ENCODE results near the gene TMEM97. TPM values are rescaled to one million over a fixed set of nuclear protein-coding genes. Genes with fewer than 3 reads are reported as not detected.

Gene TMEM97
- total RNA-seq, 2 donors from 2014 or later = 3.2 to 3.4 TPM

- H3K36me3 ChIP-seq = peaks cover 32% of the 10 kb centered on the region
- no peak overlapping the region for H3K27ac ChIP-seq
- H3K9me3 ChIP-seq = no peaks in the 10 kb centered on the region
- no peak for DNase-seq (ENCODE audit: low spot score)
- H3K4me3 ChIP-seq = no peak overlapping the region
- H3K4me1 ChIP-seq = peaks cover 0 to 42% of the 10 kb centered on the region in 2 donors
- TF ChIP-seq CTCF (IDR thresholded peaks at IDR 0.05) = no peak
- H3K27me3 ChIP-seq = no peaks in the 10 kb centered on the region
Observed at GRCh38 chr17:28333083-28333746, 14.2 kb downstream of the TMEM97 start.

DNA sequence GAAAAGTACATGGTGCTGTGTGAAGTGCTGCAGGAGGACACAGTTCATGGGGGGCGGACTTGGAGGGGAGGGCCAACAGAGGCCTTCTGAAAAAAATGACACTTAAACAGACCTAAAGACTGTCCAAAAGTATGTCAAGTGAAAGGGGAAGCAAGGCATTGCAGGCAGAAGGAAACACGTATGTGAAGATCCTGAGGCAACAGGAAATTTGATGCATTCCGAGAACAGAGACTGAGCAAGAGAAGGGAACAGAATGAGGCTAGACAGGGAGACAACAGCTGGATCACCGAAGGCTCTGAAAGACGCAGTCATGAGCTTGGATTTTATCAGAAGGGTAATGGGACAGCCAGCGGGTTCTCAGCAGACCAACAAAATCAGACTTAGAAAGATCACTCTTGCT is 15.2 kb downstream of the TMEM97 start:
- no peak overlapping the region for H3K27ac ChIP-seq
- no peak for DNase-seq (ENCODE audit: low spot score)
- TF ChIP-seq CTCF (IDR thresholded peaks at IDR 0.05) = no peak

DNA sequence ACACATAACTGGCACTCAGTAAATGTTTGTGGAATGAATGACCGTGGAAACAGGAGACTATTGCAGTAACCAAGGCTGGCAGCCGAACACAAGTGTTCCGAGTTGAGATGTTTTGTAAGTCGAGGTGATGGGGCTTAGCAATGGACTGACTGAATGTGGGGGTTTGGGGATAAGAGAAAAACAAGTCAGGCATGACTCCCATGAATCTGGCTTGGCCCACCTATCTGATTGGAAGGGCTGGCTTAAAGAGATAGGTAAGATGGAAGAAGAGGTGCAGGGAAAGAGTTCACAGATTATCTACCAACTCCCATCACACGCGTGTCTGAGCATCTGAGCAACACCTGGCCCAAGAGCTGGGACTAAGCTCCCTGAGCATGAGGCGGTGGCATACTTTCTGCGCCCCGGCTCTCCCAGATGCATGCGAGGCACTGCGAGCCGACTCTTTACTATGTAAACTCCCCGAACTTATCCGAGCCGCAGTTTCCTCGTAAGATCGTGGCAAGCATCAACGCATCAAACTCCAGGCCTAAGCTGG is 15.7 kb downstream of the TMEM97 start:
- H3K27ac ChIP-seq = peak overlapping the region; percentile 97 to 98
- H3K4me3 ChIP-seq = peak overlapping the region; percentile 88 to 95
- H3K4me1 ChIP-seq = peaks cover 0 to 55% of the 10 kb centered on the region in 2 donors
- peaks cover 24% of the 10 kb centered on the region for H3K36me3 ChIP-seq
- no peaks in the 10 kb centered on the region for H3K27me3 ChIP-seq
- no peak for TF ChIP-seq CTCF (IDR thresholded peaks at IDR 0.05)
- no peaks in the 10 kb centered on the region for H3K9me3 ChIP-seq
- DNase-seq (ENCODE audit: low spot score) = no peak

More for the DNA sequence above, 15.2 kb downstream of the TMEM97 start:
- peak overlapping the region; percentile 88 to 95 for H3K4me3 ChIP-seq
- peaks cover 0 to 50% of the 10 kb centered on the region in 2 donors for H3K4me1 ChIP-seq
- peaks cover 23% of the 10 kb centered on the region for H3K36me3 ChIP-seq
- no peaks in the 10 kb centered on the region for H3K27me3 ChIP-seq
- no peaks in the 10 kb centered on the region for H3K9me3 ChIP-seq

DNA sequence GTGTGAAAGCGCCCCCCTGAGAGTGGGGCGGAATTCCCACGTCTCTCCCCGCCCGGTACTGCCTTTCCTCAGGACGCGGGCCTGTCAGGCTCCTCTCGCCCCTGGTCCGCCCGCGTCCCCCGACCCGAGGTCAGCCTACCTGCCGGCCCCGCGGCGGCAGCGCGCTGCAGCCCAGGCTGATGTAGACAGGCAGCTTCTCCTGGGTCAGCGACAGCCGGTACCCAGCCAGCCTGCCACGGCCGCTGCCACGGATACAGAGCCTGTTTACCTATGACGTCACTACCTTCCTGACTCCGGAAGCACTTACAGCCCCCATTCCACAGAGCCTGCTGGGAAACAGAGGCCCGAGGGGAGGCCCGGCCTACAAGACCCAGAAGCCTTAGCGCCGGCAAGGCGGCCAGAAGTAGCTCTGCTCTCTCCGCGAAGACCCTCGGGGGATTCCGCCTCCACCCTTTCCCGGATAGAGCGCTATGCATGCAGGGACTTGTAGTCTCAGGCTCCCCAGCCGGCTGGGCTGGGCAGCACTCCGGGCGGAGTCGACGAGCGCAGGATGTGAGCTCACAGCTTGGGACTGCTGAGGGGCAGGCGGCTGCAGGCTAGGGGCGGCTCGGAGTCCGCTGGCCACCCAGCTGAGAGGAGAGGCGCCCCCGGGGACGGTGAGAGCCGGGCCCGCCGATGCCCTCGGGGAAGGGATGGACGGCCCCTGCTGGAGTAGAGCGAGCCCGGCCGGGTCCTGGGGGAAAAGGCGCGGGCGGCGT is 16.4 kb downstream of the TMEM97 start, which contains the start of the genes IFT20 and TNFAIP1:
TSS of gene IFT20 (minus strand) at position 272 of the 758 bp plus-strand sequence. CDS start 3,487 bp downstream, outside the sequence.
TSS of gene TNFAIP1 (plus strand) at position 561 of the 758 bp plus-strand sequence. CDS start 3,761 bp downstream, outside the sequence.
- DNase-seq (ENCODE audit: low spot score) = peak; percentile 100

More for the DNA sequence above, 16.4 kb downstream of the TMEM97 start, which contains the start of the genes IFT20 and TNFAIP1:
- Histone ChIP-seq H3K36me3 (peaks cover 27% of the 10 kb centered on the region), H3K9me3 (no peaks in the 10 kb centered on the region), H3K4me1 (peaks cover 0 to 59% of the 10 kb centered on the region in 2 donors), H3K27ac (peak within 1 kb of the TSS; percentile 97 to 98), H3K4me3 (peak within 1 kb of the TSS; percentile 88 to 95), H3K27me3 (no peaks in the 10 kb centered on the region)
- no peak for TF ChIP-seq CTCF (IDR thresholded peaks at IDR 0.05)

All from right atrium auricular region (tissue), 2 donors.